NCI-H446 (cell line): Measurements from ENCODE around the gene SNRNP40.
"Not testable (repeated sequence)": the region's sequence is repeated elsewhere in the genome, so short reads cannot be mapped to it uniquely, and the experiment has no call there.

Experiments used
- DNase-seq, 2 experiments: peaks; one replicate each; lab custom pipeline; 2025; lab: John Stamatoyannopoulos, UW

SNRNP40 gene

GRCh38 chr1:31296486-31297276 is at the start of gene SNRNP40, which contains the start of gene ZCCHC17:
Gene SNRNP40 (minus strand): TSS chr1:31296788. CDS start chr1:31296751, 37 bp downstream.
Gene ZCCHC17 (plus strand): TSS chr1:31297032. CDS start chr1:31310099, 13,067 bp downstream.
- DNase-seq: peak; percentile 98 to 99

- no peak for DNase-seq
These were observed 49.0 kb upstream of the SNRNP40 start for GRCh38 chr1:31345635-31346034.

- no peak for DNase-seq
These were observed 47.9 kb upstream of the SNRNP40 start for GRCh38 chr1:31344503-31344902.

GRCh38 chr1:31336687-31337467 is 40.3 kb upstream of the SNRNP40 start:
- DNase-seq: peak; percentile 60 to 84

- DNase-seq: peak; percentile 8 to 66
These were observed 38.4 kb upstream of the SNRNP40 start for GRCh38 chr1:31335007-31335406.

GRCh38 chr1:31327381-31327780 is 30.8 kb upstream of the SNRNP40 start:
- DNase-seq: no peak

- no peak for DNase-seq
These were observed 29.9 kb upstream of the SNRNP40 start for GRCh38 chr1:31326461-31326860.

- DNase-seq: no peak
These were observed 28.4 kb upstream of the SNRNP40 start for GRCh38 chr1:31324992-31325391.

GRCh38 chr1:31324093-31324492 is 27.5 kb upstream of the SNRNP40 start:
- no peak for DNase-seq

- no peak for DNase-seq
These were observed 21.6 kb upstream of the SNRNP40 start for GRCh38 chr1:31318146-31318545.

- DNase-seq: no peak
These were observed 19.3 kb upstream of the SNRNP40 start for GRCh38 chr1:31315902-31316301.

- no peak for DNase-seq
These were observed 13.6 kb upstream of the SNRNP40 start for GRCh38 chr1:31310198-31310597.

GRCh38 chr1:31308036-31308435 is 11.4 kb upstream of the SNRNP40 start:
- no peak for DNase-seq

- no peak for DNase-seq
These were observed 9.7 kb upstream of the SNRNP40 start for GRCh38 chr1:31306278-31306677.

GRCh38 chr1:31302709-31303441 is 6.3 kb upstream of the SNRNP40 start:
- no peak for DNase-seq

- DNase-seq: no peak
These were observed 3.6 kb upstream of the SNRNP40 start for GRCh38 chr1:31300193-31300592.

GRCh38 chr1:31299365-31299764 is 2.8 kb upstream of the SNRNP40 start:
- peak in 1 of 2 experiments; percentile 4 for DNase-seq

GRCh38 chr1:31297277-31298247 is 974 bp upstream of the SNRNP40 start:
- no peak for DNase-seq

GRCh38 chr1:31295874-31296485 is 608 bp downstream of the SNRNP40 start:
- DNase-seq: no peak

GRCh38 chr1:31289021-31289420 is 7.6 kb downstream of the SNRNP40 start:
- DNase-seq: no peak

GRCh38 chr1:31287791-31288190 is 8.8 kb downstream of the SNRNP40 start:
- DNase-seq: not testable (repeated sequence)
